Endodermal cell (in vitro differentiated cells): ENCODE measurements around the gene TBC1D8. TPM values are rescaled to one million over a fixed set of nuclear protein-coding genes. Genes with fewer than 3 reads are reported as not detected.

Experiments
- DNase-seq: peaks from one replicate; pipeline ENCODE4 v3.0.0-alpha.2; 2017
- H3K27ac ChIP-seq: 2 replicates; pipeline ENCODE4 v1.5.1; 2013; ENCODE audit warnings: mild to moderate bottlenecking, low read depth, low read length, moderate library complexity
- H3K27me3 ChIP-seq: 2 replicates; pipeline ENCODE4 v1.6.1; 2013; ENCODE audit warnings: mild to moderate bottlenecking, low read length, moderate library complexity; ENCODE audit not compliant: insufficient read depth, control insufficient read depth, poor library complexity, severe bottlenecking
- H3K36me3 ChIP-seq: 2 replicates; pipeline ENCODE4 v1.7.0; 2013; ENCODE audit warnings: mild to moderate bottlenecking, low read length, moderate library complexity; ENCODE audit not compliant: control insufficient read depth, insufficient read depth
- H3K4me1 ChIP-seq: one replicate; pipeline ENCODE4 v1.7.0; 2013; ENCODE audit warnings: low read length; ENCODE audit not compliant: control insufficient read depth, insufficient read depth
- H3K4me3 ChIP-seq: 2 replicates; pipeline ENCODE4 v1.5.1; 2013; ENCODE audit warnings: mild to moderate bottlenecking, low read length, moderate library complexity
- H3K9ac ChIP-seq: 2 replicates; pipeline ENCODE4 v1.6.1; 2013; ENCODE audit warnings: mild to moderate bottlenecking, low read length, moderate library complexity; ENCODE audit not compliant: poor library complexity, severe bottlenecking; ENCODE audit errors: extremely low read depth
- H3K9me3 ChIP-seq: 2 replicates; pipeline ENCODE4 v1.6.1; 2013; ENCODE audit warnings: mild to moderate bottlenecking, low read length, moderate library complexity; ENCODE audit not compliant: control insufficient read depth
- H3K27ac Mint-ChIP-seq: 2 replicates; pipeline ENCODE4 v1.8.0; 2020; ENCODE audit warnings: mixed read lengths
- H3K27me3 Mint-ChIP-seq: 2 replicates; pipeline ENCODE4 v1.8.0; 2021; ENCODE audit warnings: mild to moderate bottlenecking, mixed read lengths; ENCODE audit not compliant: insufficient read depth
- H3K36me3 Mint-ChIP-seq: 2 replicates; pipeline ENCODE4 v1.8.0; 2020; ENCODE audit warnings: low read depth, mixed read lengths
- H3K4me1 Mint-ChIP-seq: 2 replicates; pipeline ENCODE4 v1.8.0; 2020; ENCODE audit warnings: mixed read lengths
- H3K4me3 Mint-ChIP-seq: 2 replicates; pipeline ENCODE4 v1.8.0; 2020; ENCODE audit warnings: mild to moderate bottlenecking, moderate library complexity, mixed read lengths
- H3K9me3 Mint-ChIP-seq: 2 replicates; pipeline ENCODE4 v1.8.0; 2020; ENCODE audit warnings: mild to moderate bottlenecking, mixed read lengths
- CTCF ChIP-seq: fragments of 200-600 bp; sonication (generic); conservative IDR thresholded peaks from 2 replicates; pipeline ENCODE4 v1.5.0; 2021; ENCODE audit warnings: antibody characterized with exemption, mild to moderate bottlenecking
- WGBS, 2 experiments: methylation state at CpG; one replicate each; pipeline versions ENCODE4 v1.1.5 to v1.1.7; 2013; ENCODE audit warnings: missing lambda C conversion rate in 2 of 2, mixed read lengths in 1 of 2; ENCODE audit not compliant: insufficient coverage in 1 of 2, insufficient read length in 1 of 2; 5-methylcytosine and 5-hydroxymethylcytosine counted together
- total RNA-seq, 2 donors: library from RNA; stranded (reverse); fragmentation: NEBNext Ultra II Directional in 1 of 2; extraction: Animal tissue kit (Norgen Biotek cat#: 25700) in 1 of 2; gene quantifications; 2 replicates in 1 of 2; 3 replicates in 1 of 2; pipeline ENCODE4 v1.2.1, GENCODE V29; 2021

The TBC1D8 gene
- total RNA-seq, 2 donors from 2014 or later, result 14.4 to 14.5 TPM

GRCh38 chr2:101112772-101113157 is 38.4 kb downstream of the TBC1D8 start:
- no peak overlapping the region for H3K4me3 Mint-ChIP-seq
- no peaks in the 10 kb centered on the region for H3K36me3 ChIP-seq
- WGBS, 2 experiments, result 92 to 97% methylated on average over 6 of the region's 6 CpGs
- no peak for TF ChIP-seq CTCF
- H3K9ac ChIP-seq, result no peak overlapping the region
- no peak overlapping the region for H3K27ac ChIP-seq
- no peaks in the 10 kb centered on the region for H3K27me3 ChIP-seq
- no peak overlapping the region for H3K4me3 ChIP-seq
- H3K4me1 Mint-ChIP-seq, result peaks cover 36% of the 10 kb centered on the region
- no peaks in the 10 kb centered on the region for H3K27me3 Mint-ChIP-seq
- H3K27ac Mint-ChIP-seq, result no peak overlapping the region
- H3K9me3 Mint-ChIP-seq, result no peaks in the 10 kb centered on the region
- H3K9me3 ChIP-seq, result no peaks in the 10 kb centered on the region
- H3K4me1 ChIP-seq, result no peaks in the 10 kb centered on the region
- no peaks in the 10 kb centered on the region for H3K36me3 Mint-ChIP-seq
- no peak for DNase-seq

DNA sequence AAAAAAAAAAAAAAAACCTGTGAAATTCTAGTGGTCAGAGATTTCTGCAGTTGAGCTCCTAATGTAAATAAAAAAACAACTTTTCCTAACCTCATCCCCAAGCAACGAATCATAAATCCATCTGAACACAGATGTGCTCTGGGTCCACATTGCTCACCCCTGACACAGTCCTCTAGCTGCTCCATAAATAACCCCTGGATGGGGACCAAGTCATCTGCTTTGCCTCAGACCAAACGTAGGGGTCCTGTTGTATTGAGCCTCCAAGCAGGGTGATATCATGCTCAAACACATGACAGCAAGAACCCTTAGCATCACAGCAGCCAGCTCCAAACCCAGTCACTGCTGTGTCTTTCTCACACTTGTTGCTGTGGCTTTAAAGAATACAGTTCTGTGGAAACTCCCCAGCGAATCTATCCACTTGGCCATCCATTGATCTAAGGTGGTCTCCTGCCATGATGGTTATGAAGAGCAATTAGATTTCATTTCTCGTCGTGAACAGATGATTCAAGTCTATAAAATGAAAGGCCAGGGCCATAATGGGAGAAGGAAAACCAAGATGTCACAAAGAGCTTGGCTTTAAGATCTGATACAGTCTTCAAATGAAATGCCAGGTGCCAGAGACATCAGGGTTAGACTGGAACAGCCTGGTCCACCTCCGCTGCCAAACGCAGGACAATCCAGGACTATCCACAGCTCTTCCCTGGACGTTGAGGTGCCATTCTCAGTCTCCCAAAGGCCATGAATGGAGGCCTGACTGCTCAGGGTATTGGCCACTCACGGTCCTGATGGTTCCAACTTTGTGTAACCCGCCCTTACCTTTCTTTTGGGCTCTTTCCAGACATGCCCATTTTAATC is 39.0 kb downstream of the TBC1D8 start:
- 91 to 92% methylated on average over 9 to 10 of the region's 10 CpGs for WGBS, 2 experiments
- H3K27ac ChIP-seq, result no peak overlapping the region
- H3K9me3 ChIP-seq, result no peaks in the 10 kb centered on the region
- no peaks in the 10 kb centered on the region for H3K27me3 ChIP-seq
- DNase-seq, result no peak
- H3K36me3 Mint-ChIP-seq, result no peaks in the 10 kb centered on the region
- no peak overlapping the region for H3K9ac ChIP-seq
- no peak overlapping the region for H3K27ac Mint-ChIP-seq
- no peaks in the 10 kb centered on the region for H3K4me1 ChIP-seq
- no peaks in the 10 kb centered on the region for H3K9me3 Mint-ChIP-seq
- H3K4me3 ChIP-seq, result no peak overlapping the region
- H3K4me1 Mint-ChIP-seq, result peaks cover 36% of the 10 kb centered on the region
- TF ChIP-seq CTCF, result no peak
- H3K36me3 ChIP-seq, result no peaks in the 10 kb centered on the region
- H3K4me3 Mint-ChIP-seq, result no peak overlapping the region
- H3K27me3 Mint-ChIP-seq, result no peaks in the 10 kb centered on the region

GRCh38 chr2:101111262-101111838 is 39.8 kb downstream of the TBC1D8 start:
- Mint-ChIP-seq H3K27ac (no peak overlapping the region), H3K36me3 (no peaks in the 10 kb centered on the region), H3K4me3 (no peak overlapping the region), H3K27me3 (no peaks in the 10 kb centered on the region), H3K9me3 (no peaks in the 10 kb centered on the region), H3K4me1 (peaks cover 42% of the 10 kb centered on the region)
- Histone ChIP-seq H3K27me3 (no peaks in the 10 kb centered on the region), H3K27ac (no peak overlapping the region), H3K36me3 (no peaks in the 10 kb centered on the region), H3K9me3 (no peaks in the 10 kb centered on the region), H3K4me3 (no peak overlapping the region), H3K4me1 (no peaks in the 10 kb centered on the region), H3K9ac (no peak overlapping the region)
- DNase-seq, result no peak
- WGBS, 2 experiments, result 96 to 99% methylated on average over 16 to 18 of the region's 18 CpGs
- TF ChIP-seq CTCF, result no peak
